HepG2 (cell line): Measurements from ENCODE around the gene COA3. TPM values are rescaled to one million over a fixed set of nuclear protein-coding genes. Genes with fewer than 3 reads are reported as not detected.

Source experiments
- CENPT ChIP-seq: sonication (generic); formaldehyde crosslinking; IDR thresholded peaks from 2 replicates; pipeline ENCODE4 v1.8.0; 2022; ENCODE audit warnings: low read depth, mild to moderate bottlenecking, moderate library complexity, missing genetic modification reagents
- KDM4B ChIP-seq: sonication (generic); formaldehyde crosslinking; IDR thresholded peaks from 2 replicates; pipeline ENCODE4 v1.4.0; 2020; ENCODE audit warnings: missing genetic modification reagents
- NCOA5 ChIP-seq: sonication (generic); formaldehyde crosslinking; IDR thresholded peaks from 2 replicates; pipeline ENCODE4 v1.4.0; 2020; ENCODE audit warnings: missing genetic modification reagents
- PPARG ChIP-seq: conservative IDR thresholded peaks from 2 replicates; pipeline ENCODE4 v1.6.1; 2016; ENCODE audit warnings: missing biosample characterization, missing genetic modification reagents
- SP1 ChIP-seq, 2 experiments: fragments of 450-650 bp in 1 of 2; sonication (generic) in 1 of 2; formaldehyde crosslinking in 1 of 2; IDR thresholded peaks; 2 replicates each; pipeline versions ENCODE4 v1.4.0 to v1.6.1; 2016 to 2020; ENCODE audit warnings: missing genetic modification reagents in 1 of 2
- TBX3 ChIP-seq: fragments of 450-650 bp; IDR thresholded peaks from 2 replicates; pipeline ENCODE4 v1.6.1; 2017; ENCODE audit warnings: antibody characterized with exemption, mild to moderate bottlenecking, inconsistent platforms, borderline replicate concordance
- ZFP37 ChIP-seq: sonication (generic); formaldehyde crosslinking; IDR thresholded peaks from 2 replicates; pipeline ENCODE4 v1.4.0; 2020; ENCODE audit warnings: missing genetic modification reagents, borderline replicate concordance
- ZNF615 ChIP-seq: sonication (generic); formaldehyde crosslinking; IDR thresholded peaks from 2 replicates; pipeline ENCODE4 v1.5.0; 2020; ENCODE audit warnings: mild to moderate bottlenecking, missing genetic modification reagents, borderline replicate concordance
- ZNF724P ChIP-seq: sonication (generic); formaldehyde crosslinking; IDR thresholded peaks from 2 replicates; pipeline ENCODE4 v1.8.0; 2022; ENCODE audit warnings: missing genetic modification reagents, borderline replicate concordance
- ZSCAN12 ChIP-seq: sonication (generic); formaldehyde crosslinking; IDR thresholded peaks from 2 replicates; pipeline ENCODE4 v1.9.0; 2021; ENCODE audit warnings: mild to moderate bottlenecking, missing genetic modification reagents
- ZSCAN20 ChIP-seq: sonication (generic); formaldehyde crosslinking; IDR thresholded peaks from 2 replicates; pipeline ENCODE4 v1.4.0; 2020; ENCODE audit warnings: missing genetic modification reagents, mild to moderate bottlenecking, borderline replicate concordance
- ZSCAN9 ChIP-seq: IDR thresholded peaks from 2 replicates; pipeline ENCODE4 v1.6.1; 2016; ENCODE audit warnings: borderline replicate concordance
- polyA plus RNA-seq, 8 experiments: library from polyadenylated mRNA; depleted of rRNA in 3 of 8; stranded (reverse) in 7 of 8; unstranded in 1 of 8; fragments of >200 nt; fragmentation: Illumina TruSeq in 4 of 8; extraction: Trizol in 4 of 8; gene quantifications; 2 replicates each; pipeline versions ENCODE4 v1.2.1 to v1.2.3, GENCODE V29; 2011 to 2016; ENCODE audit warnings: low read depth in 4 of 8, missing spikeins in 1 of 8, mixed read lengths in 1 of 8; ENCODE audit not compliant: insufficient read depth in 1 of 8
- total RNA-seq, 5 experiments: library from RNA; depleted of rRNA; stranded (reverse); fragments of >200 nt; fragmentation: Illumina TruSeq; extraction: Trizol; gene quantifications; 2 replicates each; pipeline ENCODE4 v1.2.3, GENCODE V29; 2016; ENCODE audit warnings: low read depth in 1 of 5
- TF ChIP-seq, protein P1 (sequence below): IDR thresholded peaks from 2 replicates; pipeline ENCODE4 v1.6.1; 2012; ENCODE audit warnings: low read depth, low read length, improper control_type of control experiment
- TF ChIP-seq, protein P2 (sequence below): sonication (generic); formaldehyde crosslinking; IDR thresholded peaks from 2 replicates; pipeline ENCODE4 v1.8.0; 2022; ENCODE audit warnings: missing genetic modification reagents, mild to moderate bottlenecking, borderline replicate concordance
- TF ChIP-seq, protein P3 (sequence below): conservative IDR thresholded peaks from 2 replicates; pipeline ENCODE4 v1.6.1; 2018; ENCODE audit warnings: missing genetic modification reagents
- TF ChIP-seq, protein P4 (sequence below): sonication (generic); formaldehyde crosslinking; conservative IDR thresholded peaks from 2 replicates; pipeline ENCODE4 v1.4.0; 2020; ENCODE audit warnings: missing genetic modification reagents
- TF ChIP-seq, protein P5 (sequence below): sonication (generic); formaldehyde crosslinking; IDR thresholded peaks from 2 replicates; pipeline ENCODE4 v1.5.0; 2020; ENCODE audit warnings: mild to moderate bottlenecking, missing genetic modification reagents, borderline replicate concordance

The COA3 gene
- total and polyA plus RNA-seq, 2 of the 13 experiments (the other 11 are each of a cell fraction or from before 2014, with no cell fraction given): 133 to 202 TPM

DNA sequence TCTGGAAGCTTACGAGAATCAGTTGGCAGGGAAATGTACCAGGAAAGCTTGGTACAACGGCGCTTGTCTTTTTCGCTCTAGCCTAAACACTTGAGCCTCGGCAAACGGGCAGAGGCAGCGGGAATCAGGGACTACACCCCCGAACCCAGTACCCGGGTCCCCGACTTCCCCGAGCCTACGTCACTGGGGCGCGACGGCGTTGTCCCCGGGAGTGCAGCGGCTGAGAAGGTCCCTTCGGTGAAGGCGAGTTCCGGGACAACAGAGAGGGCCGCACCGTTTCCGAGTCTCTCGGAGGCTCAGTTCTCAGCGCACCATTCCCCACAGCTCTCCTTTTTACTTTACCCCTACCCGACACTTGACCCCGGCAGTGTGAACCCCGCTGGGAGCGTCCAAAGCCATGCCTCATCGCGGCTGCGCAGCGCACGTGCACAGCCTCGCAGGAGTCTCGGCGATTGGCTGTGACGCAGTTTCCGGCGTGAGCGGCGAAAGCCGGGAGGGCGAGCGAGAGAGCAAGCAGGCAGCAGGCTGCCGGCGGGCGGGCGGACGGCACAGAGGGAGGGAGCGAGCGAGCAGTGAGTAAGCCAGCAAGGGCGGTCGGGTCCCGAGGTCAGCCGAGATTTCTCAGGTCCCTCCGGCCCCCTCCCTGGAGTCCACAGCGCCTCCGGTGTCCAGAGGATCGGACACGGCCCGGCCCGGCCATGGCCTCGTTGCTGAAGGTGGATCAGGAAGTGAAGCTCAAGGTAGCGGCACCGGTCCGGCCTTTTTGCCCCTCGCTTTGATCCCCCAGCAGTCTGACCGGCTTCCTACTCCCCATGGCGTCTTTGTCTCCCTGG, 34.6 kb upstream of the COA3 start, which contains the start of gene PSME3 (continued):
- TF ChIP-seq ZSCAN12 (CRISPR knock-in tag) (peak; percentile 82; the same call in 1 of the 2 replicates), KDM4B (CRISPR knock-in tag) (peak; percentile 89; the same call in 1 of the 2 replicates), NCOA5 (CRISPR knock-in tag) (no peak), TBX3 (peak; percentile 74), SP1 (IDR thresholded peaks at IDR 0.05) (no peak), SP1 (CRISPR knock-in tag; IDR thresholded peaks at IDR 0.05) (peak; percentile 58), ZNF615 (CRISPR knock-in tag) (peak; percentile 88; the same call in 1 of the 2 replicates), ZSCAN20 (CRISPR knock-in tag) (no peak), CENPT (CRISPR knock-in tag) (peak; percentile 83; the same call in 1 of the 2 replicates), ZSCAN9 (CRISPR knock-in tag) (peak; percentile 79), ZNF724P (CRISPR knock-in tag) (no peak), ZFP37 (peak; percentile 42; the same call in 1 of the 2 replicates), PPARG (CRISPR knock-in tag) (peak; percentile 49)
- TF ChIP-seq, protein P1, sequence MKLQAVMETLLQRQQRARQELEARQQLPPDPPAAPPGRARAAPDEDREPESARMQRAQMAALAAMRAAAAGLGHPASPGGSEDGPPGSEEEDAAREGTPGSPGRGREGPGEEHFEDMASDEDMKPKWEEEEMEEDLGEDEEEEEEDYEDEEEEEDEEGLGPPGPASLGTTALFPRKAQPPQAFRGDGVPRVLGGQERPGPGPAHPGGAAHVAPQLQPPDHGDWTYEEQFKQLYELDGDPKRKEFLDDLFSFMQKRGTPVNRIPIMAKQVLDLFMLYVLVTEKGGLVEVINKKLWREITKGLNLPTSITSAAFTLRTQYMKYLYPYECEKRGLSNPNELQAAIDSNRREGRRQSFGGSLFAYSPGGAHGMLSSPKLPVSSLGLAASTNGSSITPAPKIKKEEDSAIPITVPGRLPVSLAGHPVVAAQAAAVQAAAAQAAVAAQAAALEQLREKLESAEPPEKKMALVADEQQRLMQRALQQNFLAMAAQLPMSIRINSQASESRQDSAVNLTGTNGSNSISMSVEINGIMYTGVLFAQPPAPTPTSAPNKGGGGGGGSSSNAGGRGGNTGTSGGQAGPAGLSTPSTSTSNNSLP: no peak
- TF ChIP-seq, protein P2, sequence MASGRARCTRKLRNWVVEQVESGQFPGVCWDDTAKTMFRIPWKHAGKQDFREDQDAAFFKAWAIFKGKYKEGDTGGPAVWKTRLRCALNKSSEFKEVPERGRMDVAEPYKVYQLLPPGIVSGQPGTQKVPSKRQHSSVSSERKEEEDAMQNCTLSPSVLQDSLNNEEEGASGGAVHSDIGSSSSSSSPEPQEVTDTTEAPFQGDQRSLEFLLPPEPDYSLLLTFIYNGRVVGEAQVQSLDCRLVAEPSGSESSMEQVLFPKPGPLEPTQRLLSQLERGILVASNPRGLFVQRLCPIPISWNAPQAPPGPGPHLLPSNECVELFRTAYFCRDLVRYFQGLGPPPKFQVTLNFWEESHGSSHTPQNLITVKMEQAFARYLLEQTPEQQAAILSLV (CRISPR knock-in tag): peak; percentile 88; the same call in 1 of the 2 replicates
- TF ChIP-seq, protein P3, sequence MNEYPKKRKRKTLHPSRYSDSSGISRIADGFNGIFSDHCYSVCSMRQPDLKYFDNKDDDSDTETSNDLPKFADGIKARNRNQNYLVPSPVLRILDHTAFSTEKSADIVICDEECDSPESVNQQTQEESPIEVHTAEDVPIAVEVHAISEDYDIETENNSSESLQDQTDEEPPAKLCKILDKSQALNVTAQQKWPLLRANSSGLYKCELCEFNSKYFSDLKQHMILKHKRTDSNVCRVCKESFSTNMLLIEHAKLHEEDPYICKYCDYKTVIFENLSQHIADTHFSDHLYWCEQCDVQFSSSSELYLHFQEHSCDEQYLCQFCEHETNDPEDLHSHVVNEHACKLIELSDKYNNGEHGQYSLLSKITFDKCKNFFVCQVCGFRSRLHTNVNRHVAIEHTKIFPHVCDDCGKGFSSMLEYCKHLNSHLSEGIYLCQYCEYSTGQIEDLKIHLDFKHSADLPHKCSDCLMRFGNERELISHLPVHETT (CRISPR knock-in tag): peak; percentile 61; the same call in 1 of the 2 replicates
- TF ChIP-seq, protein P4, sequence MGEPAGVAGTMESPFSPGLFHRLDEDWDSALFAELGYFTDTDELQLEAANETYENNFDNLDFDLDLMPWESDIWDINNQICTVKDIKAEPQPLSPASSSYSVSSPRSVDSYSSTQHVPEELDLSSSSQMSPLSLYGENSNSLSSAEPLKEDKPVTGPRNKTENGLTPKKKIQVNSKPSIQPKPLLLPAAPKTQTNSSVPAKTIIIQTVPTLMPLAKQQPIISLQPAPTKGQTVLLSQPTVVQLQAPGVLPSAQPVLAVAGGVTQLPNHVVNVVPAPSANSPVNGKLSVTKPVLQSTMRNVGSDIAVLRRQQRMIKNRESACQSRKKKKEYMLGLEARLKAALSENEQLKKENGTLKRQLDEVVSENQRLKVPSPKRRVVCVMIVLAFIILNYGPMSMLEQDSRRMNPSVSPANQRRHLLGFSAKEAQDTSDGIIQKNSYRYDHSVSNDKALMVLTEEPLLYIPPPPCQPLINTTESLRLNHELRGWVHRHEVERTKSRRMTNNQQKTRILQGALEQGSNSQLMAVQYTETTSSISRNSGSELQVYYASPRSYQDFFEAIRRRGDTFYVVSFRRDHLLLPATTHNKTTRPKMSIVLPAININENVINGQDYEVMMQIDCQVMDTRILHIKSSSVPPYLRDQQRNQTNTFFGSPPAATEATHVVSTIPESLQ: peak; percentile 34; the same call in 1 of the 2 replicates
- TF ChIP-seq, protein P5, sequence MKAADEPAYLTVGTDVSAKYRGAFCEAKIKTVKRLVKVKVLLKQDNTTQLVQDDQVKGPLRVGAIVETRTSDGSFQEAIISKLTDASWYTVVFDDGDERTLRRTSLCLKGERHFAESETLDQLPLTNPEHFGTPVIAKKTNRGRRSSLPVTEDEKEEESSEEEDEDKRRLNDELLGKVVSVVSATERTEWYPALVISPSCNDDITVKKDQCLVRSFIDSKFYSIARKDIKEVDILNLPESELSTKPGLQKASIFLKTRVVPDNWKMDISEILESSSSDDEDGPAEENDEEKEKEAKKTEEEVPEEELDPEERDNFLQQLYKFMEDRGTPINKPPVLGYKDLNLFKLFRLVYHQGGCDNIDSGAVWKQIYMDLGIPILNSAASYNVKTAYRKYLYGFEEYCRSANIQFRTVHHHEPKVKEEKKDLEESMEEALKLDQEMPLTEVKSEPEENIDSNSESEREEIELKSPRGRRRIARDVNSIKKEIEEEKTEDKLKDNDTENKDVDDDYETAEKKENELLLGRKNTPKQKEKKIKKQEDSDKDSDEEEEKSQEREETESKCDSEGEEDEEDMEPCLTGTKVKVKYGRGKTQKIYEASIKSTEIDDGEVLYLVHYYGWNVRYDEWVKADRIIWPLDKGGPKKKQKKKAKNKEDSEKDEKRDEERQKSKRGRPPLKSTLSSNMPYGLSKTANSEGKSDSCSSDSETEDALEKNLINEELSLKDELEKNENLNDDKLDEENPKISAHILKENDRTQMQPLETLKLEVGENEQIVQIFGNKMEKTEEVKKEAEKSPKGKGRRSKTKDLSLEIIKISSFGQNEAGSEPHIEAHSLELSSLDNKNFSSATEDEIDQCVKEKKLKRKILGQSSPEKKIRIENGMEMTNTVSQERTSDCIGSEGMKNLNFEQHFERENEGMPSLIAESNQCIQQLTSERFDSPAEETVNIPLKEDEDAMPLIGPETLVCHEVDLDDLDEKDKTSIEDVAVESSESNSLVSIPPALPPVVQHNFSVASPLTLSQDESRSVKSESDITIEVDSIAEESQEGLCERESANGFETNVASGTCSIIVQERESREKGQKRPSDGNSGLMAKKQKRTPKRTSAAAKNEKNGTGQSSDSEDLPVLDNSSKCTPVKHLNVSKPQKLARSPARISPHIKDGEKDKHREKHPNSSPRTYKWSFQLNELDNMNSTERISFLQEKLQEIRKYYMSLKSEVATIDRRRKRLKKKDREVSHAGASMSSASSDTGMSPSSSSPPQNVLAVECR (CRISPR knock-in tag): peak; percentile 100
